Esophagus (tissue), 2 donors: ENCODE measurements around the gene BANF2. TPM values are rescaled to one million over a fixed set of nuclear protein-coding genes. Genes with fewer than 3 reads are reported as not detected.
"Not testable (repeated sequence)": the region's sequence is repeated elsewhere in the genome, so short reads cannot be mapped to it uniquely, and the experiment has no call there.

ENCODE experiments used
- H3K27ac ChIP-seq, 2 donors: one replicate each; pipeline ENCODE4 v1.5.1; 2013; ENCODE audit warnings: low read depth in 2 of 2, mild to moderate bottlenecking in 2 of 2, inconsistent platforms in 1 of 2, low read length in 1 of 2, moderate library complexity in 1 of 2
- H3K27me3 ChIP-seq, 2 donors: one replicate each; pipeline ENCODE4 v1.6.1; 2013; ENCODE audit warnings: low read length in 2 of 2, control low read depth in 1 of 2, mild to moderate bottlenecking in 1 of 2; ENCODE audit not compliant: insufficient read depth in 2 of 2, control insufficient read depth in 1 of 2
- H3K36me3 ChIP-seq, 2 donors: one replicate each; pipeline ENCODE4 v1.6.1; 2013; ENCODE audit warnings: low read length in 1 of 2; ENCODE audit not compliant: control insufficient read depth in 2 of 2, insufficient read depth in 2 of 2
- H3K4me1 ChIP-seq, 2 donors: one replicate each; pipeline ENCODE4 v1.6.1; 2013; ENCODE audit warnings: low read length in 1 of 2; ENCODE audit not compliant: control insufficient read depth in 2 of 2, insufficient read depth in 2 of 2
- H3K4me3 ChIP-seq, 2 donors: one replicate each; pipeline ENCODE4 v1.5.1; 2013; ENCODE audit warnings: low read length in 2 of 2, mild to moderate bottlenecking in 2 of 2, low read depth in 1 of 2, moderate library complexity in 1 of 2
- H3K9me3 ChIP-seq, 2 donors: one replicate each; pipeline ENCODE4 v1.6.1; 2013; ENCODE audit warnings: mild to moderate bottlenecking in 2 of 2, low read depth in 1 of 2, low read length in 1 of 2, moderate library complexity in 1 of 2; ENCODE audit not compliant: control insufficient read depth in 2 of 2, insufficient read depth in 1 of 2
- WGBS, 2 donors: extraction: QIAGEN DNeasy Blood & Tissue Kit; methylation state at CpG; one replicate each; pipeline ENCODE4 v1.1.7; 2013; 5-methylcytosine and 5-hydroxymethylcytosine counted together
- polyA plus RNA-seq, 2 donors: library from polyadenylated mRNA; stranded (reverse); fragments of 200-250 nt; gene quantifications; one replicate each; pipeline ENCODE4 v1.2.3, GENCODE V29; 2013
- donor health status: healthy with polysubstance abuse.
- donor health status: Bipolar disorder and iron deficiency.

The BANF2 gene
- polyA plus RNA-seq, 2 donors, result not detected

DNA sequence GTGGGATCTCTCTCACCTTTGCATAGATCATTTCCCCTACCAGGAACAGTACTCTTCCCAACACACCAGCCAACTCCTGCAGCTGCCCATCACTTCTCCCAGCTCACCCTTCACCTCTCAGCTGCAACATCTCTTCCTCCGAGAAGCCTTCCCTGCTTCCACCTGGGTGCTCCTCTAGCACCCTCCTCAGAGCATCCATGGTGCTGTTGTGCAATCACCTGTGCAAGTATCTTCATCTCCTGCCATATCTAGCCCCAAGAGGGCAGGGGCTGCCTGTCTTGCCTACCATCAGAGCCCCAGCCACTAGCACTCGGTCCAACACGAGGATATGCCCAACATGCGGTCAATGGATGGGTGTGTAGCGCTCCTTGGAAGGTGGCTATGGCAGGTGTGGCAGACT lies 75.8 kb downstream of the BANF2 start:
- Histone ChIP-seq H3K36me3 (no peaks in the 10 kb centered on the region), H3K4me3 (no peak overlapping the region), H3K9me3 (no peaks in the 10 kb centered on the region), H3K4me1 (no peaks in the 10 kb centered on the region), H3K27ac (no peak overlapping the region), H3K27me3 (no peaks in the 10 kb centered on the region)
- WGBS, 2 donors, result 95 to 96% methylated on average over 5 of the region's 5 CpGs

DNA sequence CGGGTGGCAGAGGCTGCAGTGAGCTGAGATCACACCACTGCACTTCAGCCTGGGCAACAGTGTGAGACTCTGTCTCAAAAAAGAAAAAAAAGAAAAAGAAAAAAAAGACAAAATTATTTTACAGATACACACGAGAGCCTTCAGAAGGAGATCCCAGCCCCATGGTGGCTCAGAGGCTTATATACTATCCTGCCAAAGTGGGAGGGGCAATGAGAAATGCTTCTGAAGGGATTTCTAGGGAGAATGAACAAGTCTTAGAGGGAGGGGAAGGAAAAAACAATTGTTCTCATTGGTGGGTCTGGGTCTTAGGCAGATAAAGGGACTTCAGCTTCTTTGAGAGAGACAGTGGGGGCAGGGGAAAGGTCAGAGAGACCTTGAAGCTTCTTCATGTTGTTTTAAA lies 76.8 kb downstream of the BANF2 start:
- H3K9me3 ChIP-seq, result no peaks in the 10 kb centered on the region
- 61 to 68% methylated on average over 2 of the region's 2 CpGs for WGBS, 2 donors
- no peak overlapping the region for H3K27ac ChIP-seq
- H3K27me3 ChIP-seq, result no peaks in the 10 kb centered on the region
- no peaks in the 10 kb centered on the region for H3K4me1 ChIP-seq
- no peaks in the 10 kb centered on the region for H3K36me3 ChIP-seq
- no peak overlapping the region for H3K4me3 ChIP-seq

DNA sequence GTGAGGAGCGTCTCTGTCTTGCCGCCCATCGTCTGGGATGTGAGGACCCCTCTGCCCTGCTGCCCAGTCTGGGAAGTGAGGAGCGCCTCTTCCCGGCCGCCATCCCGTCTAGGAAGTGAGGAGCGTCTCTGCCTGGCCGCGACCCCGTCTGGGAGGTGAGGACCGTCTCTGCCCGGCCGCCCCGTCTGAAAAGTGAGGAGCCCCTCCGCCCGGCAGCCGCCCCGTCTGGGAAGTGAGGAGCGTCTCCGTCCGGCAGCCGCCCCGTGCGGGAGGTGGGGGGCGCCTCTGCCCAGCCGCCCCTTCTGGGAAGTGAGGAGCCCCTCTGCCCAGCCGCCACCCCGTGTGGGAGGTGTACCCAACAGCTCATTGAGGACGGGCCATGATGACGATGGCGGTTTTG lies 79.2 kb downstream of the BANF2 start:
- WGBS, 2 donors, result 94 to 97% methylated on average over 29 to 32 of the region's 32 CpGs
- H3K27me3 ChIP-seq, H3K4me1 ChIP-seq, H3K36me3 ChIP-seq, H3K27ac ChIP-seq, H3K9me3 ChIP-seq, H3K4me3 ChIP-seq: not testable (repeated sequence)

DNA sequence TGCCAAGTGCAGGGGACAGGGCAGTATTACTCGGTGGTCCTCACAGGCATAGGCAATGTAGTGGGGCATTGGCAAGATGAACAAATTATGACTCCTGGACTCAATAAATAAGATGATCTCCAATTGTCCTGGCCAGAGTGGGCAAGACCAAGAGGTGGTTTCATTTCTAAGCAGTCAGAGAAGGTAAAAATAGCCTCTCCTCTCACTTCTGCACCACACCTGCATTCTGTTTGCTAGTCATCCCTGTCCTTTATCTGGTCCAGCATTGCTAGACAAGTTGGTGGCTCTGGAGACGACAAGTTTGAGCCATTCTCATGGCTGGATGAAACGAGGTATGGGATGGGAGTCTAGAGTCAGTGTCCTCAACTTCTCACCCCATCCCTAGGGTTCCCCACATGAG lies 83.0 kb downstream of the BANF2 start:
- no peaks in the 10 kb centered on the region for H3K27me3 ChIP-seq
- no peaks in the 10 kb centered on the region for H3K4me1 ChIP-seq
- no peaks in the 10 kb centered on the region for H3K9me3 ChIP-seq
- H3K4me3 ChIP-seq, result no peak overlapping the region
- 71 to 85% methylated on average over 3 of the region's 3 CpGs for WGBS, 2 donors
- no peaks in the 10 kb centered on the region for H3K36me3 ChIP-seq
- no peak overlapping the region for H3K27ac ChIP-seq

DNA sequence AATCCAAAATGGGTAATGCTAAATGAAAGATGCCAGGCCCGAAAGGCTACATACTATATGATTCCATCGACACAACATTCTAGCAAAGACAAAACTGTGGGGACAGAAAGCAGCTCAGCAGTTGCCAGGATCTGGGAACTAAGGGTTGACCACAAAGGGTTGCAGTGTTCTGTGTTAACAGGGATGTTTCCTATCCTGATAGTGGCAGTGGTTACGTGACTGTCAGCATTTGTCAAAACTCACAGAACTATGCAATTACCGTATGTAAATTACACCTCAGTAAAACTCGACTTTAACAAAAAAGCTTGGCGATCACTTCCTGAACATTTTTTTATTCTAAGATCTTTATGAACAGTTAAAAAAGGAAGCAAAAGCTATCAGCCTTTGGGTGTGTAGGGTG lies 83.9 kb downstream of the BANF2 start:
- WGBS, 2 donors, result 70 to 72% methylated on average over 6 of the region's 6 CpGs
- Histone ChIP-seq H3K4me1 (no peaks in the 10 kb centered on the region), H3K36me3 (no peaks in the 10 kb centered on the region), H3K27ac (no peak overlapping the region), H3K9me3 (no peaks in the 10 kb centered on the region), H3K27me3 (no peaks in the 10 kb centered on the region), H3K4me3 (no peak overlapping the region)

DNA sequence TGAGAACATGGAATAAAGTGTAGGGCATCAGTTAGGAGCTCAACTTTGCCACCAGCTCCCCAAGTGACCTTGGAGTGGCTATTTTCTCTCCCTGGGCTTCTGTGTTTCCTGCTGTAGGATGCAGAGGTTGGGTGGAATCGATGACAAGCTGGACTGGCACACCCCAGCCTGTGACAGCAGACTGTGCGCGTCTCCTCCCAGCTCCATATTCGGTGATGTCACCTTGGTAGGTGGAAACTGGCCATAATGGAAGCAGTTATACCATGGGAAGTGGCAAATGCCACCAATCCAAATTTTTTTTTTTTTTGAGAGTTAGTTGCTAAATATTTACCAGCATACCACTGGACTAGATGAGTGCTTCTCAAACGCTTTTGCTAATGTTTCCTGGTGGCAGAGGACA lies 85.2 kb downstream of the BANF2 start:
- Histone ChIP-seq H3K4me1 (no peaks in the 10 kb centered on the region), H3K27me3 (no peaks in the 10 kb centered on the region), H3K4me3 (no peak overlapping the region), H3K9me3 (no peaks in the 10 kb centered on the region), H3K27ac (no peak overlapping the region), H3K36me3 (no peaks in the 10 kb centered on the region)
- 88 to 92% methylated on average over 5 of the region's 5 CpGs for WGBS, 2 donors

Other genes starting within 250 kb of the BANF2 start
- 1 to 10 TPM in 1 of 2 donors, under 1 TPM in 1; 0.80 to 1.2 TPM for gene BFSP1, start 168.6 kb upstream of the BANF2 start, polyA plus RNA-seq
- gene DSTN, start 129.9 kb upstream of the BANF2 start, polyA plus RNA-seq, result 100 to 1,000 TPM; 301 to 455 TPM
- gene RRBP1, start 17.7 kb upstream of the BANF2 start, polyA plus RNA-seq, result 10 to 100 TPM; 49.0 to 54.5 TPM